HEK293 (cell line): Measurements from ENCODE around the gene LRRC70.

Experiments used
- CTCF ChIA-PET: fragments of 350-600 bp; formaldehyde crosslinking; extraction: SDS; loops from one replicate; lab custom pipeline; 2021; ENCODE audit warnings: antibody characterized with exemption; lab: Yijun Ruan, JAX
- POLR2A ChIA-PET: fragments of 300-600 bp; formaldehyde crosslinking; extraction: SDS; loops from one replicate; lab custom pipeline; 2020; ENCODE audit warnings: antibody characterized with exemption, inconsistent platforms; lab: Yijun Ruan, JAX
- H3K27ac ChIP-seq: fragments of 200-500 bp; sonication (Bioruptor generic); 2 replicates; pipeline ENCODE4 v1.5.1; 2014; ENCODE audit warnings: low read depth, low read length, control low read depth, inconsistent platforms; ENCODE audit errors: extremely low read depth
- H3K36me3 ChIP-seq, 2 experiments: fragments of 200-500 bp in 1 of 2; sonication (Bioruptor generic) in 1 of 2; 1 replicate in 1 of 2; 2 replicates in 1 of 2; pipeline ENCODE4 v1.5.1; 2014 to 2017; ENCODE audit warnings: inconsistent platforms in 2 of 2, low read length in 2 of 2; ENCODE audit not compliant: control insufficient read depth in 2 of 2, insufficient read depth in 1 of 2
- H3K4me1 ChIP-seq: fragments of 200-500 bp; sonication (Bioruptor generic); 2 replicates; pipeline ENCODE4 v1.5.1; 2014; ENCODE audit warnings: mild to moderate bottlenecking, low read length, inconsistent platforms; ENCODE audit not compliant: control insufficient read depth, insufficient read depth
- H3K4me3 ChIP-seq: 2 replicates; pipeline ENCODE4 v1.5.1; 2011; ENCODE audit warnings: low read depth, mild to moderate bottlenecking, control low read depth, low read length, moderate library complexity
- H3K9me3 ChIP-seq: fragments of 200-500 bp; sonication (Bioruptor generic); 2 replicates; pipeline ENCODE4 v1.5.1; 2014; ENCODE audit warnings: low read depth, low read length, inconsistent platforms; ENCODE audit not compliant: control insufficient read depth, insufficient read depth
- BCL11A ChIP-seq: fragments of 450-650 bp; formaldehyde crosslinking; IDR thresholded peaks from 2 replicates; pipeline ENCODE4 v1.5.1; 2016; ENCODE audit warnings: low read depth, missing biosample characterization, missing genetic modification characterization
- BCL11B ChIP-seq: fragments of 450-650 bp; formaldehyde crosslinking; IDR thresholded peaks from 2 replicates; pipeline ENCODE4 v1.5.1; 2016; ENCODE audit warnings: low read depth, missing biosample characterization, missing genetic modification characterization
- HOXA7 ChIP-seq: sonication (generic); formaldehyde crosslinking; IDR thresholded peaks from 2 replicates; pipeline ENCODE4 v1.8.1; 2022; ENCODE audit warnings: missing genetic modification reagents, borderline replicate concordance
- TCF7L2 ChIP-seq: IDR thresholded peaks from 2 replicates; pipeline ENCODE4 v1.6.1; 2011; ENCODE audit warnings: low read depth, mild to moderate bottlenecking, inconsistent platforms, low read length, moderate library complexity, borderline replicate concordance
- YY2 ChIP-seq: fragments of 450-650 bp; formaldehyde crosslinking; IDR thresholded peaks from 2 replicates; pipeline ENCODE4 v1.5.1; 2016; ENCODE audit warnings: missing biosample characterization, missing genetic modification characterization
- ZBTB1 ChIP-seq: fragments of 450-650 bp; formaldehyde crosslinking; IDR thresholded peaks from 2 replicates; pipeline ENCODE4 v1.5.1; 2016; ENCODE audit warnings: missing biosample characterization, missing genetic modification characterization
- ZBTB17 ChIP-seq: fragments of 450-650 bp; formaldehyde crosslinking; IDR thresholded peaks from 2 replicates; pipeline ENCODE4 v1.5.1; 2016; ENCODE audit warnings: missing biosample characterization, missing genetic modification characterization
- ZBTB21 ChIP-seq: fragments of 450-650 bp; formaldehyde crosslinking; IDR thresholded peaks from 2 replicates; pipeline ENCODE4 v1.5.1; 2017; ENCODE audit warnings: missing biosample characterization, missing genetic modification characterization
- ZBTB8A ChIP-seq: fragments of 450-650 bp; formaldehyde crosslinking; IDR thresholded peaks from 2 replicates; pipeline ENCODE4 v1.5.1; 2016; ENCODE audit warnings: missing biosample characterization, missing genetic modification characterization
- ZNF10 ChIP-seq: fragments of 450-650 bp; formaldehyde crosslinking; IDR thresholded peaks from 2 replicates; pipeline ENCODE4 v1.5.1; 2017; ENCODE audit warnings: missing biosample characterization, missing genetic modification characterization
- ZNF157 ChIP-seq: fragments of 450-650 bp; formaldehyde crosslinking; IDR thresholded peaks from 2 replicates; pipeline ENCODE4 v1.5.1; 2016; ENCODE audit warnings: missing biosample characterization, missing genetic modification characterization
- ZNF239 ChIP-seq: fragments of 450-650 bp; formaldehyde crosslinking; IDR thresholded peaks from 2 replicates; pipeline ENCODE4 v1.5.1; 2016; ENCODE audit warnings: missing biosample characterization, missing genetic modification characterization
- ZNF335 ChIP-seq: fragments of 450-650 bp; formaldehyde crosslinking; conservative IDR thresholded peaks from 2 replicates; pipeline ENCODE4 v1.5.1; 2016; ENCODE audit warnings: missing biosample characterization, missing genetic modification characterization
- ZNF514 ChIP-seq: fragments of 450-650 bp; formaldehyde crosslinking; IDR thresholded peaks from 2 replicates; pipeline ENCODE4 v1.5.1; 2016; ENCODE audit warnings: missing biosample characterization, missing genetic modification characterization
- ZNF529 ChIP-seq: fragments of 450-650 bp; formaldehyde crosslinking; IDR thresholded peaks from 2 replicates; pipeline ENCODE4 v1.5.1; 2017; ENCODE audit warnings: missing genetic modification characterization, missing biosample characterization; ENCODE audit not compliant: insufficient replicate concordance
- ZNF549 ChIP-seq: fragments of 450-650 bp; IDR thresholded peaks from 2 replicates; pipeline ENCODE4 v1.5.1; 2018; ENCODE audit warnings: missing biosample characterization, missing genetic modification characterization, mild to moderate bottlenecking, inconsistent platforms, moderate library complexity
- ZNF639 ChIP-seq: fragments of 450-650 bp; formaldehyde crosslinking; IDR thresholded peaks from 2 replicates; pipeline ENCODE4 v1.5.1; 2016; ENCODE audit warnings: missing biosample characterization, missing genetic modification characterization
- ZNF645 ChIP-seq: fragments of 450-650 bp; formaldehyde crosslinking; IDR thresholded peaks from 2 replicates; pipeline ENCODE4; 2016; ENCODE audit warnings: missing biosample characterization, missing genetic modification characterization
- ZNF654 ChIP-seq: fragments of 450-650 bp; formaldehyde crosslinking; IDR thresholded peaks from 2 replicates; pipeline ENCODE4 v1.5.1; 2016; ENCODE audit warnings: low read depth, missing biosample characterization, missing genetic modification characterization
- ZNF785 ChIP-seq: fragments of 450-650 bp; formaldehyde crosslinking; IDR thresholded peaks from 2 replicates; pipeline ENCODE4 v1.5.1; 2016; ENCODE audit warnings: missing biosample characterization, missing genetic modification characterization
- ZNF830 ChIP-seq: fragments of 450-650 bp; IDR thresholded peaks from 2 replicates; pipeline ENCODE4 v1.5.0; 2018; ENCODE audit warnings: missing biosample characterization, missing genetic modification characterization, low read depth, mild to moderate bottlenecking, moderate library complexity
- TF ChIP-seq, protein P1 (sequence below): fragments of 450-650 bp; formaldehyde crosslinking; IDR thresholded peaks from 2 replicates; pipeline ENCODE4 v1.5.1; 2016; ENCODE audit warnings: missing biosample characterization, missing genetic modification characterization
- TF ChIP-seq, protein P2 (sequence below): fragments of 450-650 bp; formaldehyde crosslinking; IDR thresholded peaks from 2 replicates; pipeline ENCODE4 v1.5.0; 2017; ENCODE audit warnings: missing biosample characterization, missing genetic modification characterization, borderline replicate concordance

Gene LRRC70

GRCh38 chr5:62608529-62609511, 30.2 kb downstream of the LRRC70 start:
- H3K36me3 ChIP-seq, result peaks cover 5 to 9% of the 10 kb centered on the region in 2 experiments
- no peak overlapping the region for H3K4me3 ChIP-seq
- POLR2A ChIA-PET, result no interaction called here
- CTCF ChIA-PET, result interaction anchor here (0.5 to 0.6 kb wide), 2 partner anchors 13 to 249 kb away, joined by 3 to 4 read pairs; no protein-coding TSS in a partner anchor
- H3K9me3 ChIP-seq, result no peaks in the 10 kb centered on the region
- no peak overlapping the region for H3K27ac ChIP-seq
- H3K4me1 ChIP-seq, result no peaks in the 10 kb centered on the region
- TF ChIP-seq, protein P1, sequence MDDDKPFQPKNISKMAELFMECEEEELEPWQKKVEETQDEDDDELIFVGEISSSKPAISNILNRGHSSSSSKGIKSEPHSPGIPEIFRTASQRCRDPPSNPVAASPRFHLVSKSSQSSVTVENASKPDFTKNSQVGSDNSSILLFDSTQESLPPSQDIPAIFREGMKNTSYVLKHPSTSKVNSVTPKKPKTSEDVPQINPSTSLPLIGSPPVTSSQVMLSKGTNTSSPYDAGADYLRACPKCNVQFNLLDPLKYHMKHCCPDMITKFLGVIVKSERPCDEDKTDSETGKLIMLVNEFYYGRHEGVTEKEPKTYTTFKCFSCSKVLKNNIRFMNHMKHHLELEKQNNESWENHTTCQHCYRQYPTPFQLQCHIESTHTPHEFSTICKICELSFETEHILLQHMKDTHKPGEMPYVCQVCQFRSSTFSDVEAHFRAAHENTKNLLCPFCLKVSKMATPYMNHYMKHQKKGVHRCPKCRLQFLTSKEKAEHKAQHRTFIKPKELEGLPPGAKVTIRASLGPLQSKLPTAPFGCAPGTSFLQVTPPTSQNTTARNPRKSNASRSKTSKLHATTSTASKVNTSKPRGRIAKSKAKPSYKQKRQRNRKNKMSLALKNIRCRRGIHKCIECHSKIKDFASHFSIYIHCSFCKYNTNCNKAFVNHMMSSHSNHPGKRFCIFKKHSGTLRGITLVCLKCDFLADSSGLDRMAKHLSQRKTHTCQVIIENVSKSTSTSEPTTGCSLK (tag by site-specific recombination), result no peak
- TF ChIP-seq ZNF654 (tag by site-specific recombination) (no peak), ZBTB1 (tag by site-specific recombination) (no peak), ZNF549 (tag by site-specific recombination) (no peak), ZNF239 (tag by site-specific recombination) (no peak), ZNF157 (tag by site-specific recombination) (no peak), ZNF830 (no peak), ZNF639 (no peak), ZNF335 (tag by site-specific recombination) (no peak), TCF7L2 (no peak), ZBTB8A (tag by site-specific recombination) (no peak), BCL11B (no peak), HOXA7 (CRISPR knock-in tag) (no peak), BCL11A (tag by site-specific recombination) (no peak)
- TF ChIP-seq, protein P2, sequence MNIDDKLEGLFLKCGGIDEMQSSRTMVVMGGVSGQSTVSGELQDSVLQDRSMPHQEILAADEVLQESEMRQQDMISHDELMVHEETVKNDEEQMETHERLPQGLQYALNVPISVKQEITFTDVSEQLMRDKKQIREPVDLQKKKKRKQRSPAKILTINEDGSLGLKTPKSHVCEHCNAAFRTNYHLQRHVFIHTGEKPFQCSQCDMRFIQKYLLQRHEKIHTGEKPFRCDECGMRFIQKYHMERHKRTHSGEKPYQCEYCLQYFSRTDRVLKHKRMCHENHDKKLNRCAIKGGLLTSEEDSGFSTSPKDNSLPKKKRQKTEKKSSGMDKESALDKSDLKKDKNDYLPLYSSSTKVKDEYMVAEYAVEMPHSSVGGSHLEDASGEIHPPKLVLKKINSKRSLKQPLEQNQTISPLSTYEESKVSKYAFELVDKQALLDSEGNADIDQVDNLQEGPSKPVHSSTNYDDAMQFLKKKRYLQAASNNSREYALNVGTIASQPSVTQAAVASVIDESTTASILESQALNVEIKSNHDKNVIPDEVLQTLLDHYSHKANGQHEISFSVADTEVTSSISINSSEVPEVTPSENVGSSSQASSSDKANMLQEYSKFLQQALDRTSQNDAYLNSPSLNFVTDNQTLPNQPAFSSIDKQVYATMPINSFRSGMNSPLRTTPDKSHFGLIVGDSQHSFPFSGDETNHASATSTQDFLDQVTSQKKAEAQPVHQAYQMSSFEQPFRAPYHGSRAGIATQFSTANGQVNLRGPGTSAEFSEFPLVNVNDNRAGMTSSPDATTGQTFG (tag by site-specific recombination), result no peak

DNA sequence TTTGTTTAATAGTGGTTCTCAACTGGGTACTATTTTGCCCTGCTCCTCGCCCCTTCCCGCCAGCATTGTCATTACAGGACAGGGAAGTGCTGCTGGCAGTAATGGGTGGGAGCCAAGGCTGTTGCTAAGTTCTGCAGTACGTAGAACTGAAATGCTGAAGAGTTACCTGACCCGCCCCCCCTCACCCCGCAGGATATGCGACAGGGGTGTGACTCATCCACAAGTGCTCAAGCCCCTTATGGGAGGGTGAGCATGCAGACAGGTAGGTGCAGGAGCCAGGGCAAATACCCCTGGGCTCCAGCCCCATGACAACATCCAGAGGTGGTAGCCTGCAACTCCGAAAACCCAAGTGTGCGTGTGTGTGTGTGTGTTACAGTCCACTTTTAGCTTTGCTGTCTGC, 35.7 kb downstream of the LRRC70 start:
- CTCF ChIA-PET, result interaction anchor here (0.5 to 0.6 kb wide), 2 partner anchors 9 to 10 kb away, joined by 3 to 4 read pairs; no protein-coding TSS in a partner anchor
- Histone ChIP-seq H3K4me3 (no peak overlapping the region), H3K4me1 (no peaks in the 10 kb centered on the region), H3K9me3 (no peaks in the 10 kb centered on the region), H3K27ac (no peak overlapping the region), H3K36me3 (peaks cover 5% of the 10 kb centered on the region in 2 experiments)
- POLR2A ChIA-PET, result no interaction called here
- TF ChIP-seq ZNF10 (no peak), TCF7L2 (no peak), YY2 (no peak), ZNF785 (tag by site-specific recombination) (no peak), ZNF514 (no peak), ZBTB17 (tag by site-specific recombination) (no peak), ZBTB21 (tag by site-specific recombination) (no peak), ZNF645 (tag by site-specific recombination) (no peak), ZNF529 (tag by site-specific recombination) (no peak)
- TF ChIP-seq, protein P2 (tag by site-specific recombination), result no peak
